ENCODE results near the gene TNFRSF21. TPM values are rescaled to one million over a fixed set of nuclear protein-coding genes. Genes with fewer than 3 reads are reported as not detected.

Gene TNFRSF21
- total and polyA plus RNA-seq, 10 of the 15 experiments (the other 5 are each of a cell fraction or from before 2014, with no cell fraction given): 0.09 to 1.0 (median 0.27) TPM

GRCh38 chr6:47187113-47187512 lies 122.6 kb downstream of the TNFRSF21 start:
- SMC1A ChIA-PET (ENCODE audit: uncharacterized antibody, unreplicated experiment): no interaction called here
- POLR2A ChIA-PET: no interaction called here
- Histone ChIP-seq H3K4me1 (ENCODE audit: control insufficient read depth, insufficient read depth, low read length) (no peaks in the 10 kb centered on the region), H3K36me3 (ENCODE audit: control insufficient read depth in 2 of 2, insufficient read depth in 2 of 2, low read length in 1 of 2) (no peaks in the 10 kb centered on the region), H3K27me3 (replicated peaks in 1 of 2; ENCODE audit: control insufficient read depth in 2 of 2, insufficient read depth in 2 of 2, low read length in 1 of 2) (peaks cover 0 to 3% of the 10 kb centered on the region in 2 experiments; a peak in 1 of 4 replicates), H3K4me3 (no peak overlapping the region), H2AFZ (ENCODE audit: control insufficient read depth, low read depth, low read length) (no peak overlapping the region), H3K9ac (ENCODE audit: control insufficient read depth, insufficient read depth, low read length) (no peak overlapping the region), H3K27ac (ENCODE audit: control insufficient read depth, insufficient read depth) (no peak overlapping the region), H3K4me2 (ENCODE audit: control insufficient read depth, insufficient read depth) (no peak overlapping the region), H3K79me2 (ENCODE audit: control insufficient read depth, insufficient read depth, low read length) (no peaks in the 10 kb centered on the region), H4K20me1 (ENCODE audit: control insufficient read depth, insufficient read depth) (no peaks in the 10 kb centered on the region), H3K9me3 (replicated peaks; ENCODE audit: control insufficient read depth, insufficient read depth, low read length) (no peaks in the 10 kb centered on the region)
- TF ChIP-seq, protein P1, sequence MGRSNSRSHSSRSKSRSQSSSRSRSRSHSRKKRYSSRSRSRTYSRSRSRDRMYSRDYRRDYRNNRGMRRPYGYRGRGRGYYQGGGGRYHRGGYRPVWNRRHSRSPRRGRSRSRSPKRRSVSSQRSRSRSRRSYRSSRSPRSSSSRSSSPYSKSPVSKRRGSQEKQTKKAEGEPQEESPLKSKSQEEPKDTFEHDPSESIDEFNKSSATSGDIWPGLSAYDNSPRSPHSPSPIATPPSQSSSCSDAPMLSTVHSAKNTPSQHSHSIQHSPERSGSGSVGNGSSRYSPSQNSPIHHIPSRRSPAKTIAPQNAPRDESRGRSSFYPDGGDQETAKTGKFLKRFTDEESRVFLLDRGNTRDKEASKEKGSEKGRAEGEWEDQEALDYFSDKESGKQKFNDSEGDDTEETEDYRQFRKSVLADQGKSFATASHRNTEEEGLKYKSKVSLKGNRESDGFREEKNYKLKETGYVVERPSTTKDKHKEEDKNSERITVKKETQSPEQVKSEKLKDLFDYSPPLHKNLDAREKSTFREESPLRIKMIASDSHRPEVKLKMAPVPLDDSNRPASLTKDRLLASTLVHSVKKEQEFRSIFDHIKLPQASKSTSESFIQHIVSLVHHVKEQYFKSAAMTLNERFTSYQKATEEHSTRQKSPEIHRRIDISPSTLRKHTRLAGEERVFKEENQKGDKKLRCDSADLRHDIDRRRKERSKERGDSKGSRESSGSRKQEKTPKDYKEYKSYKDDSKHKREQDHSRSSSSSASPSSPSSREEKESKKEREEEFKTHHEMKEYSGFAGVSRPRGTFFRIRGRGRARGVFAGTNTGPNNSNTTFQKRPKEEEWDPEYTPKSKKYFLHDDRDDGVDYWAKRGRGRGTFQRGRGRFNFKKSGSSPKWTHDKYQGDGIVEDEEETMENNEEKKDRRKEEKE (IDR thresholded peaks at IDR 0.05): no peak
- no peak for TF ChIP-seq ZSCAN29 (IDR thresholded peaks at IDR 0.05)
- TF ChIP-seq JUND (IDR thresholded peaks at IDR 0.05; ENCODE audit: low read depth, low read length): no peak
- TF ChIP-seq SUZ12 (IDR thresholded peaks at IDR 0.05; ENCODE audit: unreplicated experiment): no peak
- TF ChIP-seq, protein P2, sequence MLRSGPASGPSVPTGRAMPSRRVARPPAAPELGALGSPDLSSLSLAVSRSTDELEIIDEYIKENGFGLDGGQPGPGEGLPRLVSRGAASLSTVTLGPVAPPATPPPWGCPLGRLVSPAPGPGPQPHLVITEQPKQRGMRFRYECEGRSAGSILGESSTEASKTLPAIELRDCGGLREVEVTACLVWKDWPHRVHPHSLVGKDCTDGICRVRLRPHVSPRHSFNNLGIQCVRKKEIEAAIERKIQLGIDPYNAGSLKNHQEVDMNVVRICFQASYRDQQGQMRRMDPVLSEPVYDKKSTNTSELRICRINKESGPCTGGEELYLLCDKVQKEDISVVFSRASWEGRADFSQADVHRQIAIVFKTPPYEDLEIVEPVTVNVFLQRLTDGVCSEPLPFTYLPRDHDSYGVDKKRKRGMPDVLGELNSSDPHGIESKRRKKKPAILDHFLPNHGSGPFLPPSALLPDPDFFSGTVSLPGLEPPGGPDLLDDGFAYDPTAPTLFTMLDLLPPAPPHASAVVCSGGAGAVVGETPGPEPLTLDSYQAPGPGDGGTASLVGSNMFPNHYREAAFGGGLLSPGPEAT (IDR thresholded peaks at IDR 0.05; ENCODE audit: low read depth): no peak
- TF ChIP-seq POLR2AphosphoS5 (IDR thresholded peaks at IDR 0.05; ENCODE audit: low read length): no peak
- TF ChIP-seq, protein P3, sequence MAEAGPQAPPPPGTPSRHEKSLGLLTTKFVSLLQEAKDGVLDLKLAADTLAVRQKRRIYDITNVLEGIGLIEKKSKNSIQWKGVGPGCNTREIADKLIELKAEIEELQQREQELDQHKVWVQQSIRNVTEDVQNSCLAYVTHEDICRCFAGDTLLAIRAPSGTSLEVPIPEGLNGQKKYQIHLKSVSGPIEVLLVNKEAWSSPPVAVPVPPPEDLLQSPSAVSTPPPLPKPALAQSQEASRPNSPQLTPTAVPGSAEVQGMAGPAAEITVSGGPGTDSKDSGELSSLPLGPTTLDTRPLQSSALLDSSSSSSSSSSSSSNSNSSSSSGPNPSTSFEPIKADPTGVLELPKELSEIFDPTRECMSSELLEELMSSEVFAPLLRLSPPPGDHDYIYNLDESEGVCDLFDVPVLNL (IDR thresholded peaks at IDR 0.05; ENCODE audit: low read depth, low read length): no peak
- TF ChIP-seq SMC3 (IDR thresholded peaks at IDR 0.05; ENCODE audit: borderline replicate concordance, low read length): no peak
- no peak for TF ChIP-seq ATF2 (IDR thresholded peaks at IDR 0.05; ENCODE audit: low read length)
- no peak for TF ChIP-seq MEF2A (IDR thresholded peaks at IDR 0.05; ENCODE audit: insufficient read depth, low read depth, low read length)
- TF ChIP-seq, protein P4, sequence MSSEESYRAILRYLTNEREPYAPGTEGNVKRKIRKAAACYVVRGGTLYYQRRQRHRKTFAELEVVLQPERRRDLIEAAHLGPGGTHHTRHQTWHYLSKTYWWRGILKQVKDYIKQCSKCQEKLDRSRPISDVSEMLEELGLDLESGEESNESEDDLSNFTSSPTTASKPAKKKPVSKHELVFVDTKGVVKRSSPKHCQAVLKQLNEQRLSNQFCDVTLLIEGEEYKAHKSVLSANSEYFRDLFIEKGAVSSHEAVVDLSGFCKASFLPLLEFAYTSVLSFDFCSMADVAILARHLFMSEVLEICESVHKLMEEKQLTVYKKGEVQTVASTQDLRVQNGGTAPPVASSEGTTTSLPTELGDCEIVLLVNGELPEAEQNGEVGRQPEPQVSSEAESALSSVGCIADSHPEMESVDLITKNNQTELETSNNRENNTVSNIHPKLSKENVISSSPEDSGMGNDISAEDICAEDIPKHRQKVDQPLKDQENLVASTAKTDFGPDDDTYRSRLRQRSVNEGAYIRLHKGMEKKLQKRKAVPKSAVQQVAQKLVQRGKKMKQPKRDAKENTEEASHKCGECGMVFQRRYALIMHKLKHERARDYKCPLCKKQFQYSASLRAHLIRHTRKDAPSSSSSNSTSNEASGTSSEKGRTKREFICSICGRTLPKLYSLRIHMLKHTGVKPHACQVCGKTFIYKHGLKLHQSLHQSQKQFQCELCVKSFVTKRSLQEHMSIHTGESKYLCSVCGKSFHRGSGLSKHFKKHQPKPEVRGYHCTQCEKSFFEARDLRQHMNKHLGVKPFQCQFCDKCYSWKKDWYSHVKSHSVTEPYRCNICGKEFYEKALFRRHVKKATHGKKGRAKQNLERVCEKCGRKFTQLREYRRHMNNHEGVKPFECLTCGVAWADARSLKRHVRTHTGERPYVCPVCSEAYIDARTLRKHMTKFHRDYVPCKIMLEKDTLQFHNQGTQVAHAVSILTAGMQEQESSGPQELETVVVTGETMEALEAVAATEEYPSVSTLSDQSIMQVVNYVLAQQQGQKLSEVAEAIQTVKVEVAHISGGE (CRISPR knock-in tag; IDR thresholded peaks at IDR 0.05): no peak
- TF ChIP-seq FOXM1 (IDR thresholded peaks at IDR 0.05; ENCODE audit: low read depth, low read length): no peak
- FAIRE-seq (no peak), DNase-seq (ENCODE audit: low read depth, low spot score) (no peak), ATAC-seq (no peak)
- 10% methylated on average over 1 of the region's 1 CpG for WGBS (ENCODE audit: insufficient coverage, insufficient replicate concordance, low lambda C conversion rate, missing lambda C conversion rate)
- CTCF ChIA-PET: no interaction called here
- in situ Hi-C loops (cut with MboI): no loop called here
- no TSS peak for BruUV-seq (replicated peaks)
- RAD21 ChIA-PET (ENCODE audit: unreplicated experiment): no interaction called here
- intact Hi-C loops (cut with micrococcal nuclease; ENCODE audit: unreplicated experiment): no loop called here
